ENCODE data around the gene DGKI.

GRCh38 chr7:137474540-137475026 is 372.2 kb downstream of the DGKI start:
- TF ChIP-seq CTCF (IDR thresholded peaks at IDR 0.05) (no peak), POLR2A (IDR thresholded peaks at IDR 0.05) (no peak), EP300 (IDR thresholded peaks at IDR 0.05; ENCODE audit: low read depth) (no peak), POLR2AphosphoS5 (IDR thresholded peaks at IDR 0.05) (no peak)
